HL-60 (cell line): ENCODE data around the gene ITIH1.

Experiments
- GABPA ChIP-seq: IDR thresholded peaks from 2 replicates; pipeline ENCODE4 v1.6.1; 2012; ENCODE audit warnings: low read depth
- POLR2AphosphoS5 ChIP-seq: IDR thresholded peaks from 2 replicates; pipeline ENCODE4 v1.6.1; 2012; ENCODE audit warnings: low read depth
- SPI1 ChIP-seq: IDR thresholded peaks from 2 replicates; pipeline ENCODE4 v1.6.1; 2012; ENCODE audit warnings: low read depth, mild to moderate bottlenecking, borderline replicate concordance
- TF ChIP-seq, protein P1 (sequence below): IDR thresholded peaks from one replicate; pipeline ENCODE4 v1.5.1; 2011; ENCODE audit warnings: low read length, control low read depth, inconsistent platforms; ENCODE audit not compliant: insufficient read depth
- TF ChIP-seq, protein P2 (sequence below): IDR thresholded peaks from 2 replicates; pipeline ENCODE4 v1.6.1; 2012; ENCODE audit warnings: low read depth; ENCODE audit not compliant: insufficient replicate concordance

DNA sequence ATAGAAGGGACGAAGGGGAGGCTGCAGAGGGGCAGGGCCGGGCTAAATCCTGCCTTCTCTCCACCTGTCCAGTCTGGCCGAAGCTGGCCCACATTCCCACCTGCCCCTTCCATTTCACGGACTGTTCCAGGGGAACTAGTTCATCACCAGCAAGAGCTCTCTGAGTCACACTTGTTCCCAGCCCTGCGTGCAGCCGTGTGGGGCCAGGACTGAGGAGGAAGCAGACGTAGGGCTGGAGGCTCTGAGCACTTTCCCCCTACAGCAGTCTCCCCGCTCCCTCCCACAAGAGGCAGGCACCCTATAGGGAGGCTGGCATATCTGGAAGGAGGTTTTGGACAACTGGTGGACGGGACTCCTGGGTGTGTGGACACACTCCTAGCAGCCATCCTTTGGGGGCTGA lies 50.0 kb downstream of the ITIH1 start:
- TF ChIP-seq GABPA (no peak), POLR2AphosphoS5 (no peak), SPI1 (no peak)
- TF ChIP-seq, protein P1, sequence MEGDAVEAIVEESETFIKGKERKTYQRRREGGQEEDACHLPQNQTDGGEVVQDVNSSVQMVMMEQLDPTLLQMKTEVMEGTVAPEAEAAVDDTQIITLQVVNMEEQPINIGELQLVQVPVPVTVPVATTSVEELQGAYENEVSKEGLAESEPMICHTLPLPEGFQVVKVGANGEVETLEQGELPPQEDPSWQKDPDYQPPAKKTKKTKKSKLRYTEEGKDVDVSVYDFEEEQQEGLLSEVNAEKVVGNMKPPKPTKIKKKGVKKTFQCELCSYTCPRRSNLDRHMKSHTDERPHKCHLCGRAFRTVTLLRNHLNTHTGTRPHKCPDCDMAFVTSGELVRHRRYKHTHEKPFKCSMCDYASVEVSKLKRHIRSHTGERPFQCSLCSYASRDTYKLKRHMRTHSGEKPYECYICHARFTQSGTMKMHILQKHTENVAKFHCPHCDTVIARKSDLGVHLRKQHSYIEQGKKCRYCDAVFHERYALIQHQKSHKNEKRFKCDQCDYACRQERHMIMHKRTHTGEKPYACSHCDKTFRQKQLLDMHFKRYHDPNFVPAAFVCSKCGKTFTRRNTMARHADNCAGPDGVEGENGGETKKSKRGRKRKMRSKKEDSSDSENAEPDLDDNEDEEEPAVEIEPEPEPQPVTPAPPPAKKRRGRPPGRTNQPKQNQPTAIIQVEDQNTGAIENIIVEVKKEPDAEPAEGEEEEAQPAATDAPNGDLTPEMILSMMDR, result no peak
- TF ChIP-seq, protein P2, sequence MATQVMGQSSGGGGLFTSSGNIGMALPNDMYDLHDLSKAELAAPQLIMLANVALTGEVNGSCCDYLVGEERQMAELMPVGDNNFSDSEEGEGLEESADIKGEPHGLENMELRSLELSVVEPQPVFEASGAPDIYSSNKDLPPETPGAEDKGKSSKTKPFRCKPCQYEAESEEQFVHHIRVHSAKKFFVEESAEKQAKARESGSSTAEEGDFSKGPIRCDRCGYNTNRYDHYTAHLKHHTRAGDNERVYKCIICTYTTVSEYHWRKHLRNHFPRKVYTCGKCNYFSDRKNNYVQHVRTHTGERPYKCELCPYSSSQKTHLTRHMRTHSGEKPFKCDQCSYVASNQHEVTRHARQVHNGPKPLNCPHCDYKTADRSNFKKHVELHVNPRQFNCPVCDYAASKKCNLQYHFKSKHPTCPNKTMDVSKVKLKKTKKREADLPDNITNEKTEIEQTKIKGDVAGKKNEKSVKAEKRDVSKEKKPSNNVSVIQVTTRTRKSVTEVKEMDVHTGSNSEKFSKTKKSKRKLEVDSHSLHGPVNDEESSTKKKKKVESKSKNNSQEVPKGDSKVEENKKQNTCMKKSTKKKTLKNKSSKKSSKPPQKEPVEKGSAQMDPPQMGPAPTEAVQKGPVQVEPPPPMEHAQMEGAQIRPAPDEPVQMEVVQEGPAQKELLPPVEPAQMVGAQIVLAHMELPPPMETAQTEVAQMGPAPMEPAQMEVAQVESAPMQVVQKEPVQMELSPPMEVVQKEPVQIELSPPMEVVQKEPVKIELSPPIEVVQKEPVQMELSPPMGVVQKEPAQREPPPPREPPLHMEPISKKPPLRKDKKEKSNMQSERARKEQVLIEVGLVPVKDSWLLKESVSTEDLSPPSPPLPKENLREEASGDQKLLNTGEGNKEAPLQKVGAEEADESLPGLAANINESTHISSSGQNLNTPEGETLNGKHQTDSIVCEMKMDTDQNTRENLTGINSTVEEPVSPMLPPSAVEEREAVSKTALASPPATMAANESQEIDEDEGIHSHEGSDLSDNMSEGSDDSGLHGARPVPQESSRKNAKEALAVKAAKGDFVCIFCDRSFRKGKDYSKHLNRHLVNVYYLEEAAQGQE, result no peak
